IMR-90 (cell line): ENCODE data around the gene LRP1B. TPM values are rescaled to one million over a fixed set of nuclear protein-coding genes. Genes with fewer than 3 reads are reported as not detected.

ENCODE experiments used
- ATAC-seq: fragments of 200-7000 bp; cut with Tn5 transposase; 2 replicates; pipeline ENCODE4 v1.9.1; 2020; ENCODE audit warnings: low read depth, mild to moderate bottlenecking, moderate library complexity
- BruUV-seq: library from RNA; stranded (reverse); fragments of 400-500 nt; replicated peaks from 2 replicates; lab custom pipeline; 2021; lab: Mats Ljungman, UMichigan
- CTCF ChIA-PET: fragments of 300-600 bp; formaldehyde crosslinking; extraction: SDS; loops from one replicate; lab custom pipeline; 2021; ENCODE audit warnings: antibody characterized with exemption; lab: Yijun Ruan, JAX
- POLR2A ChIA-PET: fragments of 300-600 bp; sonication (Branson Sonifier 250); formaldehyde crosslinking; loops from one replicate; lab custom pipeline; 2022; ENCODE audit warnings: antibody characterized with exemption; ENCODE audit not compliant: unreplicated experiment; lab: Charles Lee
- DNase-seq: peaks from one replicate; pipeline ENCODE4 v3.0.0; 2013
- H2AFZ ChIP-seq: replicated peaks from 2 replicates; pipeline ENCODE3; 2013; ENCODE audit warnings: low read length, mild to moderate bottlenecking; ENCODE audit not compliant: poor library complexity
- H2AK5ac ChIP-seq: 2 replicates; pipeline ENCODE4 v1.6.1; 2013; ENCODE audit warnings: low read depth, low read length, inconsistent platforms
- H2AK9ac ChIP-seq: replicated peaks from 2 replicates; pipeline ENCODE3; 2013; ENCODE audit warnings: mild to moderate bottlenecking, low read depth, low read length, moderate library complexity; ENCODE audit not compliant: poor library complexity
- H2BK120ac ChIP-seq: 2 replicates; pipeline ENCODE4 v1.6.1; 2013; ENCODE audit warnings: low read depth, low read length, inconsistent platforms
- H2BK15ac ChIP-seq: 3 replicates; pipeline ENCODE4 v1.6.1; 2013; ENCODE audit warnings: low read depth, low read length, inconsistent platforms
- H2BK20ac ChIP-seq: 2 replicates; pipeline ENCODE4 v1.6.1; 2013; ENCODE audit warnings: low read depth, mild to moderate bottlenecking, inconsistent platforms, low read length, moderate library complexity
- H2BK5ac ChIP-seq: 2 replicates; pipeline ENCODE4 v1.6.1; 2013; ENCODE audit warnings: mild to moderate bottlenecking, low read depth, low read length, inconsistent platforms; ENCODE audit not compliant: poor library complexity, severe bottlenecking
- H3K14ac ChIP-seq: replicated peaks from 2 replicates; pipeline ENCODE4 v1.6.1; 2013; ENCODE audit warnings: low read depth, low read length, inconsistent platforms
- H3K18ac ChIP-seq: 2 replicates; pipeline ENCODE4 v1.6.1; 2013; ENCODE audit warnings: low read depth, low read length, control low read depth
- H3K23ac ChIP-seq: 2 replicates; pipeline ENCODE4 v1.6.1; 2013; ENCODE audit warnings: low read depth, low read length, inconsistent platforms
- H3K27ac ChIP-seq: 2 replicates; pipeline ENCODE4 v1.5.1; 2013; ENCODE audit warnings: mild to moderate bottlenecking, control low read depth, low read length; ENCODE audit not compliant: insufficient read depth
- H3K27me3 ChIP-seq: 2 replicates; pipeline ENCODE4 v1.6.1; 2013; ENCODE audit warnings: low read length; ENCODE audit not compliant: control insufficient read depth, insufficient read depth
- H3K36me3 ChIP-seq: 2 replicates; pipeline ENCODE4 v1.6.1; 2013; ENCODE audit warnings: low read length, mixed read lengths; ENCODE audit not compliant: control insufficient read depth, insufficient read depth
- H3K4ac ChIP-seq: 2 replicates; pipeline ENCODE4 v1.6.1; 2013; ENCODE audit warnings: low read depth, low read length, inconsistent platforms
- H3K4me1 ChIP-seq: 2 replicates; pipeline ENCODE4 v1.6.1; 2013; ENCODE audit warnings: low read length, mixed read lengths; ENCODE audit not compliant: control insufficient read depth, insufficient read depth
- H3K4me2 ChIP-seq: 2 replicates; pipeline ENCODE4 v1.6.1; 2013; ENCODE audit warnings: low read depth, mild to moderate bottlenecking, control low read depth, low read length, moderate library complexity
- H3K4me3 ChIP-seq: 2 replicates; pipeline ENCODE4 v1.5.1; 2013; ENCODE audit warnings: low read depth, mild to moderate bottlenecking, control low read depth, low read length, moderate library complexity; ENCODE audit not compliant: insufficient read depth
- H3K56ac ChIP-seq: 2 replicates; pipeline ENCODE4 v1.6.1; 2013; ENCODE audit warnings: low read length, inconsistent platforms; ENCODE audit not compliant: insufficient read depth; ENCODE audit errors: extremely low read depth
- H3K79me1 ChIP-seq, 2 experiments: 2 replicates each; pipeline ENCODE4 v1.6.1; 2013; ENCODE audit warnings: low read length in 2 of 2, inconsistent platforms in 1 of 2, low read depth in 1 of 2
- H3K9ac ChIP-seq: 2 replicates; pipeline ENCODE4 v1.6.1; 2013; ENCODE audit warnings: low read depth, low read length, control low read depth
- H3K9me1 ChIP-seq: 2 replicates; pipeline ENCODE4 v1.6.1; 2013; ENCODE audit warnings: low read length, inconsistent platforms; ENCODE audit not compliant: insufficient read depth
- H3K9me3 ChIP-seq: 2 replicates; pipeline ENCODE4 v1.6.1; 2013; ENCODE audit warnings: low read length; ENCODE audit not compliant: control insufficient read depth, insufficient read depth
- H4K20me1 ChIP-seq: 2 replicates; pipeline ENCODE4 v1.6.1; 2013; ENCODE audit warnings: low read length, inconsistent platforms; ENCODE audit not compliant: insufficient read depth
- H4K5ac ChIP-seq: 2 replicates; pipeline ENCODE4 v1.6.1; 2013; ENCODE audit warnings: mild to moderate bottlenecking, low read depth, low read length, control low read depth
- H4K8ac ChIP-seq, 2 experiments: 2 replicates each; pipeline ENCODE4 v1.6.1; 2013; ENCODE audit warnings: low read depth in 2 of 2, low read length in 2 of 2, control low read depth in 1 of 2, inconsistent platforms in 1 of 2
- H4K91ac ChIP-seq: 2 replicates; pipeline ENCODE4 v1.6.1; 2013; ENCODE audit warnings: low read depth, low read length, inconsistent platforms; ENCODE audit not compliant: insufficient read depth
- BHLHE40 ChIP-seq: fragments of 150-350 bp; IDR thresholded peaks from 2 replicates; pipeline ENCODE4 v1.6.1; 2016; ENCODE audit warnings: mild to moderate bottlenecking, low read depth, low read length
- CEBPB ChIP-seq: IDR thresholded peaks from 2 replicates; pipeline ENCODE4 v1.6.1; 2012; ENCODE audit warnings: low read depth, low read length, improper control_type of control experiment
- CHD1 ChIP-seq: IDR thresholded peaks from 2 replicates; pipeline ENCODE4 v1.6.1; 2012; ENCODE audit warnings: low read depth, low read length, improper control_type of control experiment
- ELK1 ChIP-seq: fragments of 150-350 bp; IDR thresholded peaks from 2 replicates; pipeline ENCODE4 v1.6.1; 2016; ENCODE audit warnings: low read depth, mild to moderate bottlenecking, low read length, moderate library complexity, borderline replicate concordance
- FOS ChIP-seq: fragments of 150-350 bp; IDR thresholded peaks from 2 replicates; pipeline ENCODE4 v1.6.1; 2016; ENCODE audit warnings: low read depth, low read length
- MAFK ChIP-seq: IDR thresholded peaks from 2 replicates; pipeline ENCODE4 v1.6.1; 2012; ENCODE audit warnings: low read depth, low read length, improper control_type of control experiment
- MAZ ChIP-seq: IDR thresholded peaks from 2 replicates; pipeline ENCODE4 v1.6.1; 2012; ENCODE audit warnings: low read depth, mild to moderate bottlenecking, low read length, improper control_type of control experiment, moderate library complexity, borderline replicate concordance
- MXI1 ChIP-seq: IDR thresholded peaks from 2 replicates; pipeline ENCODE4 v1.6.1; 2012; ENCODE audit warnings: low read depth, mild to moderate bottlenecking, low read length, moderate library complexity, borderline replicate concordance
- NFE2L2 ChIP-seq: fragments of 150-350 bp; IDR thresholded peaks from 2 replicates; pipeline ENCODE4 v1.6.1; 2016; ENCODE audit warnings: low read depth, mild to moderate bottlenecking, low read length
- POLR2A ChIP-seq: IDR thresholded peaks from 2 replicates; pipeline ENCODE4 v1.6.1; 2012; ENCODE audit warnings: mild to moderate bottlenecking, low read depth, low read length
- RAD21 ChIP-seq: IDR thresholded peaks from 2 replicates; pipeline ENCODE4 v1.6.1; 2012; ENCODE audit warnings: low read length, improper control_type of control experiment
- RCOR1 ChIP-seq: IDR thresholded peaks from 2 replicates; pipeline ENCODE4 v1.6.1; 2012; ENCODE audit warnings: mild to moderate bottlenecking, low read length, improper control_type of control experiment; ENCODE audit not compliant: insufficient replicate concordance
- RFX5 ChIP-seq: IDR thresholded peaks from 2 replicates; pipeline ENCODE4 v1.8.0; 2012; ENCODE audit warnings: low read depth, mild to moderate bottlenecking, low read length, moderate library complexity
- SMC3 ChIP-seq: fragments of 150-350 bp; IDR thresholded peaks from 2 replicates; pipeline ENCODE4 v1.6.1; 2016; ENCODE audit warnings: low read depth, mild to moderate bottlenecking, antibody characterized with exemption, low read length, moderate library complexity
- USF2 ChIP-seq: fragments of 150-350 bp; IDR thresholded peaks from 2 replicates; pipeline ENCODE4 v1.6.1; 2017; ENCODE audit warnings: mild to moderate bottlenecking, antibody characterized with exemption, low read length, low read depth
- WGBS, 2 experiments: methylation state at CpG; one replicate each; pipeline versions ENCODE4 v1.1.5 to v1.1.7; 2013; ENCODE audit warnings: missing lambda C conversion rate in 2 of 2; ENCODE audit not compliant: insufficient read length in 1 of 2; ENCODE audit errors: extremely low coverage in 2 of 2; 5-methylcytosine and 5-hydroxymethylcytosine counted together
- dilution Hi-C: fragments of 300-500 bp; cut with HindIII; formaldehyde crosslinking; loops from one replicate; pipeline ENCODE4 v1.14.3; 2018; ENCODE audit warnings: low sequenced_read_pairs; ENCODE audit not compliant: unreplicated experiment
- in situ Hi-C: fragments of 300-500 bp; cut with MboI; formaldehyde crosslinking; loops from 3 replicates; pipeline ENCODE4 v1.14.3; 2019; ENCODE audit warnings: low sequenced_read_pairs, inconsistent platforms, mixed read lengths
- intact Hi-C: fragments of 100-400 bp; cut with micrococcal nuclease; formaldehyde crosslinking; loops from 2 replicates; pipeline ENCODE4 v1.10.0; 2022
- polyA plus RNA-seq, 3 experiments: library from polyadenylated mRNA; depleted of rRNA; stranded (reverse); fragments of >200 nt; gene quantifications; 2 replicates each; pipeline ENCODE4 v1.2.3, GENCODE V29; 2012; ENCODE audit warnings: low replicate concordance in 1 of 3
- total RNA-seq: library from RNA; depleted of rRNA; stranded (reverse); fragments of >200 nt; gene quantifications from 2 replicates; pipeline ENCODE4 v1.2.3, GENCODE V29; 2012
- TF ChIP-seq, protein P1 (sequence below): conservative IDR thresholded peaks from 2 replicates; pipeline ENCODE4 v1.5.1; 2012; ENCODE audit warnings: mild to moderate bottlenecking, low read depth, low read length, improper control_type of control experiment

The LRP1B gene
- total and polyA plus RNA-seq, 2 of the 4 experiments (the other 2 are of a cell fraction): under 0.01 to 0.02 TPM

GRCh38 chr2:141701618-141702017, 429.2 kb downstream of the LRP1B start:
- intact Hi-C loops: no loop called here
- Histone ChIP-seq H3K9me3 (no peaks in the 10 kb centered on the region), H3K9me1 (no peaks in the 10 kb centered on the region), H3K4me2 (no peak overlapping the region), H4K20me1 (no peaks in the 10 kb centered on the region), H3K4me3 (no peak overlapping the region), H3K4ac (no peak overlapping the region), H2BK120ac (no peak overlapping the region), H2BK15ac (no peak overlapping the region), H2AK9ac (no peak overlapping the region), H3K27ac (no peak overlapping the region), H3K56ac (no peak overlapping the region), H2BK20ac (no peak overlapping the region), H4K91ac (no peak overlapping the region), H3K14ac (no peak overlapping the region), H2AFZ (no peak overlapping the region), H3K23ac (no peak overlapping the region), H3K9ac (no peak overlapping the region), H2BK5ac (no peak overlapping the region), H3K36me3 (no peaks in the 10 kb centered on the region), H3K79me1 (no peaks in the 10 kb centered on the region), H3K4me1 (no peaks in the 10 kb centered on the region), H4K8ac (no peak overlapping the region), H4K5ac (no peak overlapping the region), H3K27me3 (no peaks in the 10 kb centered on the region), H3K18ac (no peak overlapping the region), H2AK5ac (no peak overlapping the region)
- no CpG with 5 or more reads among the region's 3 CpGs for WGBS, 2 experiments
- TF ChIP-seq RCOR1 (no peak), MAFK (no peak), NFE2L2 (no peak), RFX5 (no peak), BHLHE40 (no peak), FOS (no peak), CHD1 (no peak), SMC3 (no peak), POLR2A (no peak), CEBPB (no peak), MXI1 (no peak), MAZ (no peak), RAD21 (no peak), ELK1 (no peak), USF2 (no peak)
- TF ChIP-seq, protein P1, sequence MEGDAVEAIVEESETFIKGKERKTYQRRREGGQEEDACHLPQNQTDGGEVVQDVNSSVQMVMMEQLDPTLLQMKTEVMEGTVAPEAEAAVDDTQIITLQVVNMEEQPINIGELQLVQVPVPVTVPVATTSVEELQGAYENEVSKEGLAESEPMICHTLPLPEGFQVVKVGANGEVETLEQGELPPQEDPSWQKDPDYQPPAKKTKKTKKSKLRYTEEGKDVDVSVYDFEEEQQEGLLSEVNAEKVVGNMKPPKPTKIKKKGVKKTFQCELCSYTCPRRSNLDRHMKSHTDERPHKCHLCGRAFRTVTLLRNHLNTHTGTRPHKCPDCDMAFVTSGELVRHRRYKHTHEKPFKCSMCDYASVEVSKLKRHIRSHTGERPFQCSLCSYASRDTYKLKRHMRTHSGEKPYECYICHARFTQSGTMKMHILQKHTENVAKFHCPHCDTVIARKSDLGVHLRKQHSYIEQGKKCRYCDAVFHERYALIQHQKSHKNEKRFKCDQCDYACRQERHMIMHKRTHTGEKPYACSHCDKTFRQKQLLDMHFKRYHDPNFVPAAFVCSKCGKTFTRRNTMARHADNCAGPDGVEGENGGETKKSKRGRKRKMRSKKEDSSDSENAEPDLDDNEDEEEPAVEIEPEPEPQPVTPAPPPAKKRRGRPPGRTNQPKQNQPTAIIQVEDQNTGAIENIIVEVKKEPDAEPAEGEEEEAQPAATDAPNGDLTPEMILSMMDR: no peak
- no TSS peak for BruUV-seq
- ChIA-PET POLR2A (no interaction called here), CTCF (no interaction called here)
- ATAC-seq: no peak
- in situ Hi-C loops: no loop called here
- dilution Hi-C loops: no loop called here
- DNase-seq: no peak
